ENCODE measurements around the gene BRD9. TPM values are rescaled to one million over a fixed set of nuclear protein-coding genes. Genes with fewer than 3 reads are reported as not detected.
A peak's percentile ranks its signal among the peaks of the same experiment; 100 is the strongest.
"Not testable (repeated sequence)": the region's sequence is repeated elsewhere in the genome, so short reads cannot be mapped to it uniquely, and the experiment has no call there.

The BRD9 gene
- polyA plus RNA-seq (ENCODE audit: insufficient read length): 29.4 TPM

DNA sequence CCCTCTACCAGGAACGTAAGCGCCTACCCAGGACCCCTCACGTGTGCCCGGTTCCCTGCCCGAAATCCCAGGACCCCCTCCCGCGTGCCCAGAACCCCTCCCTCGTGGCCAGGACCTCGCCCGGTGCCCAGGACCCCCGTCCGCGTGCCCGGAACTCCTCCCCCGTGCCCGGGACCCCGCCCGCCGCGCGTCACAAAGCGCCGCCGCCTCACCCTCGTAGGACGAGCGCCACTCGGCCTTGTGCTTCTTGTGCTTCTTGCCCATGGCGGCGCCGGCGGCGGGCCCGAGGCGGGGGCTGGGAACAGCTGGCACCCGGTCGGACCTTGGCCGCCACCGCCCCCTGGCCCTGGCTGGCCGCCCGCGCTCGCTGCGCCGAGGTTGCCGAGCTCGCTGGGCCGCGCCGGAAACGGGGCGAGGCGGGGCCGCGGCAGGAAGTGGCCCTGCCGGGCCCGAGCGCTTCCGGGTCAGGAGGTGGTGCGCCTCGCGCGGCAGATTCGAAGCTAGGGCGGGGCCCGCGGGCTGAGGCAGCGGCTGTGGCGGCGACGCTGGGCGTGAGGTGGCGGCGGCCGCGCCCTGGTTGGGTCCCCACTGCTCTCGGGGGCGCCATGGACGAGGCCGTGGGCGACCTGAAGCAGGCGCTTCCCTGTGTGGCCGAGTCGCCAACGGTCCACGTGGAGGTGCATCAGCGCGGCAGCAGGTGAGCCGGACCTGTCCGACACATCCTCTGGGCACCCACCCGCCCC, at the start of gene BRD9, which contains the start of gene TRIP13:
BRD9 (minus strand) TSS at position 408 of the 743 bp plus-strand sequence; CDS start at position 264, 144 bp downstream.
TRIP13 (plus strand) TSS at position 491 of the 743 bp plus-strand sequence; CDS start at position 606, 115 bp downstream.
- peak; percentile 87 for DNase-seq

- not testable (repeated sequence) for DNase-seq
These were observed 48.1 kb upstream of the BRD9 start for GRCh38 chr5:940741-941140.

GRCh38 chr5:939368-939767, 46.8 kb upstream of the BRD9 start:
- no peak for DNase-seq

DNA sequence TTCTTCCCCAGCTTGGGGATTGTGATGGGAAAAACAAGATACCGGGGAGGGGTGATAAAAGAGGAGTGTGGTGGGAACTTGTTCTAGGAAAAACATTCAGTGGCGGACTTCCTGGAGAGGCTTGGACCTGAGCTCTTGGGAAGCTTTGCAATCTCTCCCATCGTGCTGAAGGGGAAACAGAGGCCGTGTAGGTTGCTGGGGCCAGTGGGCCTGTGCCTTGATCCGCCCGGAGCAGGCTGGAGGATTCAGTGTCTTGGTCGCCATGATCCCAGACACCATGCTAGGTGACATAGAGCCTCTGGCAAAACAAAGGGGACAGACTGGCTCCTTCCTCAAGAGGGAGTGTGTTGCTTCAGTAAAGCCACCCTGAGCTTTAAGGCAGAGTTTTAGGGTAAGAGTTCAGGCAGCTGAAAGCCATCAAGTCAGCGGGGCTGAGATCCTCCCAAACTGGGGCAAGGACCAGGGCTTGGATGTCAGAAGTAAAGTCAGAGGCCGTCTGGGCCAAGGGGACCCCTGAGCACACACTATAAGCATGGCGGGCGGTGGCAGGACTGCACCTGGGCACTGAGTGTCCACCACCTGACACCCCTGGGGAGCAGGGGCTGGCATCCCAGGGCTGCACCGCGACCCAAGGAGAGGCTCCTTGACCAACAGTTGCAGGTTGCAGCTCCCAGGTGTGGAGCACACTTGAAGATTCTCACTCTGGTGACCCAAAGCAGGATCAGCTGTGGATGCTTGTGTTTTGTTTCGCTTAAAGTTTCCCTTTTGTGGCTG, 44.7 kb upstream of the BRD9 start:
- no peak for DNase-seq

GRCh38 chr5:936149-937144, 43.8 kb upstream of the BRD9 start:
- no peak for DNase-seq

DNA sequence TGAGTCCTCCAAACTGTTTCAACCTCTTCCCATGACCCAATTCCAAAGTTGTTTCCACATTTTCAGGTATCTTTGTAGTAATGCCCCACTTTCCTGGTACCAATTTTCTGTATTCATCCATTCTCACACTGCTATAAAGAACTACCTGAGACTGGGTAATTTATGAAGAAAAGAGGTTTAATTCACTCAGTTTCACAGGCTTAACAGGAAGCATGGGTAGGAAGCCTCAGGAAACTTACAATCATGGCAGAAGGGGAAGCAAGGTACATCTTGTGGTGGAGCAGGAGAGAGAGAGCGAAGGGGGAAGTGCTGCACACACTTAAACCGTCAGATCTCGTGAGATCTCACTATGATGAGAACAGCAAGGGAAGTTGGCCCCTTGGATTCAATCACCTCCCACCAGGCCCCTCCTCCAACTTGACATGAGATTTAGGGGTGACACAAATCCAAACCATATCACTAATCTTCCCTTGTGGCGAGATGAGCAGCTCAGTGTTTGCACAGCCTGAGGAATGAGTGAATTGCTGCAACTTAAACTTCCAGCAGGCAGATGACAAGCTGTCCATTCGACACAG, 43.0 kb upstream of the BRD9 start:
- no peak for DNase-seq

DNA sequence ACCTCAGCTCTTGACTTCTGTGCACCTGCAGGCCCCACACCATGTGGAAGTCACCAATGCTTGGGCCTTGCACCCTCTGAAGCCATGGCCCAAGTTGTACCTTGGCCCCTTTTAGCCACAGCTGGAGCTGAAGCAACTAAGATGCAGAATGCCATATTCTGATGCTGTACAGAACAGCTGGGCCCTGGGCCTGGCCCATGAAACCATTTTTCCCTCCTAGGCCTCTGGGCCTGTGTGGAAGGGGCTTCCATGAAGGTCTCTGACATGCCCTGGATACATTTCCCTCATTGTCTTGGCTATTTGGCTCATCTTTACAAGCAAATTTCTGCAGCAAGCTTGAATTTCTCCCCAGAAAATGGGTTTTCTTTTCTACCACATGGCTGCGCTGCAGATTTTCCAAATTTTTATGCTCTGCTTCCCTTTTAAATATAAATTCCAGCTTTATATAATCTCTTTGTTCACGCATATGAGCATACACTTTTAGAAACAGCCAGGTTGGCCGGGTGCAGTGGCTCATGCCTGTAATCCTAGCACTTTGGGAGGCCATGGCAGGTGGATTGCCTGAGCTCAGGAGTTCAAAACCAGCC, 41.9 kb upstream of the BRD9 start:
- DNase-seq: not testable (repeated sequence)

- not testable (repeated sequence) for DNase-seq
These were observed 41.4 kb upstream of the BRD9 start for GRCh38 chr5:933951-934350.

DNA sequence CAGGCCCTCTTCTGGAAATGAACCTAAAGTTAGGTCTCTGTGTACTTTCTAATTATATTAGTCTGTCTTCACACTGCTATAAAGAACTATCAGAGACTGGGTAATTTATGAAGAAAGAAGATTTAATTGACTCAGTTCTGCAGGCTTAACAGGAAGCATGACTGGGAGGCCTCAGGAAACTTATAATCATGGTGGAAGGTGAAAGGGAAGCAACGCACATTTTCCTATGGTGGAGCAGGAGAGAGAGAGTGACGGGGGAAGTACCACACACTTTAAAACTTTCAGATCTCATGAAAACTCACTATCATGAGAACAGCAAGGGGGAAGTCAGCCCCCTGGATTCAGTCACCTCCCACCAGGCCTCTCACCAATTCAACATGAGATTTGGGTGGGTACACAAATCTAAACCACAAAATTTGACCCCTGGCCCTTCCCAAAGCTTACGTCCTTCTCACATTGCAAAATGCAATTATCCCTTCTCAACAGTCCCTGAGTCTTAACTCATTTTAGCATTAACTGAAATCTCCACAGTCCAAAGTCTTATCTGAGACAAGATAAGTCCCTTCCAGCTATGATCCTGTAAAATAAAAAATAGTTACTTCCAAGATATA, 40.8 kb upstream of the BRD9 start:
- DNase-seq: no peak

DNA sequence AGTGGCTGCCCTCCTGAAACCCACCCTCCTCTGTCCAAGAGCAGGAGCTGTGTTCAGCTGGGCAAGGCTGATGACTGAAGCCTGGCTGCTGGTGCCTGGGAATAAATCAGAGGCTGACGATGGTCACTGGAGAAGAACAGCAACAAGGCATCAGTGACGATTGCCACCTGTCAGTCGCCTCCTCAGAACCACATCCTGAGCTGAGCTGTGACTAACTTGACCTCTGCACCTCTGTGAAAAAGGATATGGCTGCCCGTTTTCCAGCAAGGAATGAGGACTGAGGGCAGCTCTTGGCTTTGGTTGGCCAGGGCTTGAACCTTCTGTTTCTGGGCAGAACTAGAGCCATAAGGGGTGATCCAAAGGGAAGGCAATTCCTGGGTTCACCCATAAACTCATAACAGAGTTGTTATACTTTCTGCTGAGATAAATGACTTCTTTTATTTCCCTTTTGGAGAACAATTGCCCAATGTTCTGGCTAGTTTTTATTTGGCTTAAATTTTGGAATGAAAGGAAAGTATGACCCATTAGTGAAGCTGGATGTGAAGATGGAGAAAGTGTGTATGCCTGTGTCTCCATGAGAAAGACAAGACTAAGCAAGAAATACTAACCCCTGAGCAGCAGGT, 40.1 kb upstream of the BRD9 start:
- DNase-seq: no peak

- DNase-seq: no peak
These were observed 39.6 kb upstream of the BRD9 start for GRCh38 chr5:932151-932627.

DNA sequence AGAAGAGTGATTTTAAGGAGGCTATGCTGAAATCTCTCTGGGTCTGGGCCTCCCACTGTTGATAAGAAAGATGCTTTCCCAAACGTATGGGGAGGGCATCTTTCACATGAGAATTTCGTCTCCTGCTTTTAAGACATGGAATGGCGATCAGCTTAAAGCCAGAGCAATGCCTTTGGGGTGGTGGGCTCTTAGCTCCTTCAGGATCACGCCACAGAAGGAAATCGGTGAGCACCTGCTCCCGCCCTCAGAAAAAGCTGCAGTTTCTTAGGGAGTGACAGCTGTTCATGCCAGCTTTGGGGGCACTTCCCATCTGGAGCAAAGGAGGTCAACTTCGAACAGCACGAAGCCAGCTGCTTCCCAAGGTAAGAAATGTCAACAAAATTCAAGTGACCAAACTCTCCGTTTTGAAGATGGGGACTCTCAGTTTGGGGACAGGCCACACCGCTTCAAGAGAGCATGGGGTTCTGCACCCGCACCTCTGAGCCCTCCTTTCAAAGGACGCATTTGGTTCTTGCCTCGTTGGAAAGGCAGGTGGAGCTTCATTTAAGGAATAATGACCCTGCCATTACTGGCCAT, 39.1 kb upstream of the BRD9 start:
- no peak for DNase-seq

DNA sequence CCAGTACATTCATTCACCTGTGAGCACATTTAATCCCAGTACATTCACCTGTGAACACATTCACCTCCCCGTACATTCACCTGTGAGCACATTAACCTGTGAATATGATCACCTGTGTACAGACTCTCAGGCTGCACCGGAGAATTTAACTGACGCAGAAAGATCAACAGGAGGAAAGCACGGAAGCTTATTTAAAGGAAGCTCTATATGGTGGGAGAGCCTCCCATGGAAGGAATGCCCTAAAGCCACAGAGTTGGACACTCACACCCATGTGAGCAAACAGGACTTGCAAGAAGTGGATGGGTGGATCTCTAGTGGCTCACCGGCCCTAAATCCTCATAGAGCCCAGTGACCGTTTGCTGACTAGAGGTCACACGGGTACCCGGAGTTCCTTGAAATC, 38.3 kb upstream of the BRD9 start:
- DNase-seq: no peak

GRCh38 chr5:929596-929995, 37.0 kb upstream of the BRD9 start:
- no peak for DNase-seq

- not testable (repeated sequence) for DNase-seq
These were observed 36.6 kb upstream of the BRD9 start for GRCh38 chr5:929182-929581.

DNA sequence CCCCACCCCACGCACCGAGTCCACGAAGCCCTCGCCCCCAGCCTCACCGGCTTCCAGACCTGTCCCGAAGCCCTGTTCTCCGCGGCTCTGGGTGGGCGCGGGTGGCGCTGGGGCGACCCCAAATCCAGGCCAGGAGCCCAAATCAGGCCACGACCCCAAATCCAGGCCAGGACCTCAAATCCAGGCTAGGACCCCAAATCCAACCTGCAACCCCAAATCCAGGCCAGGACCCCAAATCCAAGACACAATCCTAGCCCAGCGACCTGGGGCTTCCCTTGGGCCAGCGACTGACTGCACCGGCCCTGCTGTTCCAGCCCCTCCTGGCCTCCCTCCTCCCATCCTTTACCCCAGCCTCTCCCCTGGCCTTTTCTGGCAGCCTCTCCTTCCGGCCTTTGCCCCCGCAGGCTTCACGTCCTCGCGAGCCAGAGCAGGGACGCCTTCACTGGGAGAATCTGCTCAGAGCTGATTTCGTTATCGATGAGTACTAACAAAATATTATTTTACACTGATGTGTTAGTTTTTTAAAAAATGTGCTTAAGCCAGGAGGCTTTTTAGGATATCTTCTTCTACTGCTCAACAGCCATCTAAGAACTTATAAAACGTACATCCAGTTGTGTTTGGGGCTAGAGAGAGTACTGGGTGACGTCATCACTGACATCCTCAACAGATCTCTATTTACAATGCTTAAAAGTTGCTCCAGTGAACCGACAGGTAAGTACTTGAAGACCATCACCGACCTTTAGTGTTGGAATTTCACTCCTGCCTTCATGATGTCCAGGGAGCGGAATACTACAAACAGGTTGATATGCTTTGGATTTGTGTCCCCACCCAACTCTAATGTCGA, 34.8 kb upstream of the BRD9 start:
- no peak for DNase-seq

GRCh38 chr5:926417-927171, 34.0 kb upstream of the BRD9 start:
- peak; percentile 30 for DNase-seq

- DNase-seq: peak; percentile 73
These were observed 30.8 kb upstream of the BRD9 start for GRCh38 chr5:923281-923873.
